CD1c-positive myeloid dendritic cell (primary cell): Measurements from ENCODE around the gene NACAD.
"Not testable (repeated sequence)": the region's sequence is repeated elsewhere in the genome, so short reads cannot be mapped to it uniquely, and the experiment has no call there.

ENCODE experiments used
- DNase-seq: peaks from one replicate; pipeline ENCODE4 v3.0.0-alpha.2; 2016; ENCODE audit errors: extremely low spot score

The NACAD gene

GRCh38 chr7:45114257-45114656 lies 25.5 kb upstream of the NACAD start:
- DNase-seq, result not testable (repeated sequence)

DNA sequence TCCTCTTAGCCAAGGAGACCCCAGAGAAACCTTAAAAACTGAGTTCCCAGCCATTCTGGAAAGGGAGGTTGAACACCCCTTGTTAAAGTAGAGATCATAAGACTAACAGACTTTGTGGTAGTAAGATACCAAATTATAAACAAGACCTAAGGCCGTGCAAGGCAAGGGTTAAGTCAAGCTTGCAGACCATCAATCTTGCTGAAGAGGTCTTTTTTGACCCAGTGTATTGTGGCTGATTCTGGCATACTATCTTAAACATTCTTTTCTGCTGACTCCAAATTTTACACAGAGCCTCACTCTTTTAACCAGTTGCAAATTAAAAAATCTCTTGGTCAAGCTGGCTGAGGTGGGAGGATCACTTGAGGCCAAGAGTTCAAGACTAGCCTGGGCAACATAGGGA lies 23.9 kb upstream of the NACAD start:
- DNase-seq, result no peak

DNA sequence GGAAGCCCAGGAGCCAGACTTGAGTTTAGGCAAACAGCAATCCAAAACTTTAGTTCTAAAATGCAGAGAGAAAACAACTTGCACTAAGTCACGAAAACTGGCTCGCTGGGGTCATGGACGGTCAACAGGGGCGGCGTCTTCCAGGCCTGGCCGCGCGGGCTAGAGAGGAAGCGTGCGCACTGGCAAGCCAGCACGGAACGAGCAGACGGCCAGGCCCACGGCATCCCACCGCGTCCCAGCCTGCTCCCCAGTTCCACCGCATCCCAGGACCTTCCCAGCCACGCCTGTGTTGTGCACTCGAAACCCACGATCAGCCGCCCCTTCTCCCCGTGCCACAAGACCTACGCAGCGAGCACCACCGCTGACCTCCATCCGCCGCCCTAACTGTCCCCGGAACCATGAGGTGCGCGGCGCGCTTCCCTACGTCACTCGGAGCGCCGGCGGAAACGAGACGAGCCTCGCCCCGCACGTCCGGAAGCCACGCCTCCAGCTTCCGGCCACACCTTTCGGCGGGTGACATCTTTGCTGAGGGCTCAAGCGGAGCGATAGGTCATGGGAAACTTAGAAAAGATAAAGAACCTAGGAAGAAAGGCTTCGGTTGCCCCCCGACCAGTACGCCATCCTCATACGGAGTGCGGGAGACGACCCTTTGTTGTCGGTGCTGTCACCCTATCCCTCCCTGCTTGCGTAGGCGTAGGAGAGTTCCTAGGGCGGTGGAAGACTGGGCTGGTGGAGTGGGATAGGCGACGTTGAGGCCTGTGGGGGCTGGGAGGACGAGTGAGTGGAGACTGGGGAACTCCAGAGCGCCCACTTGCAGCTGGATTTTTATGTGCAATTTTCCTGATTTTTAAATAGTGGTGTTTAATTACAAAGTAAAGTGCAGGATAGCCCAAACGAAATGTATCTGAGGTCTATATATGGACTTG lies 22.8 kb upstream of the NACAD start, which contains the start of gene TBRG4:
Gene TBRG4, minus strand, starts transcription at position 400 of the 926 bp plus-strand sequence. CDS start 2,460 bp downstream, outside the sequence.
- DNase-seq, result peak; percentile 99

- DNase-seq, result no peak
Observed at GRCh38 chr7:45108863-45109262, 20.1 kb upstream of the NACAD start.

- no peak for DNase-seq
Observed at GRCh38 chr7:45107356-45107755, 18.6 kb upstream of the NACAD start.

DNA sequence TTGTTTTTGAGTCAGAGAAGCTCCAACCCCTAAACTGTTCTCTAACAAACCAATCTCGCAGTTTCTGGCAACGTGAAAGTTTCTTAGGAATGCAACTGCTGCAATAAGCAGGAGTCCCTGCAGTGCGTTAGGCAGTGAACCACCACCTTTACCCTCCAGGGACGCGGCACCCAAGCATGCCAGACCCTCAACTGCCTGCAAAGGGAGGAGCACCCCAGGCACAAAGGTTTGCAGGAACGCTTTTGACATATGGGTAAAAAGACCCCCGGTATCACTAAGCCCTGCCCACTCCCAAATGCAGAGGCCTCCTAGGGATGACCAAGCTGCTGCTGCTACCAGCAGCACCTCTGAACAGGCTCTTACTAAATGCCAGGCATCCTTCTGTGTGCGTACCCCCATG lies 18.1 kb upstream of the NACAD start:
- no peak for DNase-seq

DNA sequence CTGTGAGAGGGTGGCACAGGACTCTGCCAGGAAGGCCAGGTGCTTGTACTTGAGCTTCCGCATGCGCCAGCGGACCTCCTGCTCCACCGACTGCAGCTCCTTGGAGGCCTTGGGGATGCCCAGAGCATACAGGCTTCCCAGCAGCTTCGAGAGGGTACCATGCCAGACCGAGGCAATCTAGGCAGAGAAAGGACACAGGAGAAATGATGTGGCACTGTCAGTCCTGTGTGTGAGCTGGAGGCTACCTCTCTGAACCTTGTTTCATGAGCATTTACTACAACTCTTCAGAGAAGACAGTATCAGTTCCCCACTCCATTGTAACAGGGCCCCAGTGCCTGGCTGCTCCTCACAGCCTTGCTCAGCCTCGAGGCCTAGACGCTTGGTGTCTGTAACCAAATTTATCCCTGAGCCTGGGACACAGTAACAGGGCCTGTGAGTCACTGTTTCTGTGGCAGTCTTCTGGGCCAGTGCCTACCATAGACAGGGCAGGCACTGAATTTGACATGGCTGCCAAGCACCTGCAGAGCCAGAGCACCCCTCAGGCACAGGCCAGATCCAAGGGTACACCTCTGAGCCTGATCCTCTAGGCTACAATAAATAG lies 16.9 kb upstream of the NACAD start:
- no peak for DNase-seq

GRCh38 chr7:45104844-45105587 lies 16.2 kb upstream of the NACAD start:
- DNase-seq, result no peak

DNA sequence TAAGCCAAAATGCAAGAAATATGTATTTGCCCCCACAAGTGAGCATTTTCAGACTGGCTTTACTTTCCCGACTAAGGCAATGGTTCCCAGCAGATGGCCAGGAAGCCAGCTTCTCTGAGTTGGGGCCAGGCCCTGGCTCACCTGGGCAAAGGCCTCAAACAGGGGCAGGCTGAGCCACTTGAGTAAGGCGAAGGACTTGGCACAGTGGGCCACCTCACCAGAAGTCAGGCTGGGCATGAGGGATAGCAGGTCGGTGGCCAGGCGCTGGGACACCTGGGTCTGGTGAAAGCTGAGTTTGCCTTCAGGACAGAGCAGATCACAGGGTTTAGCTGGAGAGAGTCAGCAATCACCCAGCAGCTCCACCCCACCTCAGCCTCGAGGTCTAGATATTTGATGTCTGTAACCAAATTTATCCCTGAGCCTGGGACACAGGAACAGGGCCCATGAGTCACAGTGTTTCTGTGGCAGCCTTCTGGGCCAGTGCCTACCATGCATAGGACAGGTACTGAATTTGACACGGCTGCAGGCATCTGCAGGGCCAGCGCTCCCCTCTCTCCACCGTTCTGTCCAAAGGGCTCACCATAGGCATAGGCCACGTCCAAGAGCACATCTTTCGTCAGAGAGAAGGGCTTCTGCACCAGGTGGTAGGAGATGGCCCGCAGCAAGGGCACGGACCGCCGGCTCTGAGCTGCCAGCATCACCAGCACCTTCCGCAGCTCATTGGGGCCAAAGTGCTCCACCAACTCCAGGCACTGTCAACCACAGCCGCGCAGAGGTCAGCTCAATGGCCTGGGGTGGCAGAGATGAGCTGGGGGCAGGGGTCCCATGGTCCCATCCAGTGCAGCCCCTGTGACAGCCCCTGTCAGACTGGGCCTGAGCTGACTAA lies 15.4 kb upstream of the NACAD start:
- DNase-seq, result no peak

DNA sequence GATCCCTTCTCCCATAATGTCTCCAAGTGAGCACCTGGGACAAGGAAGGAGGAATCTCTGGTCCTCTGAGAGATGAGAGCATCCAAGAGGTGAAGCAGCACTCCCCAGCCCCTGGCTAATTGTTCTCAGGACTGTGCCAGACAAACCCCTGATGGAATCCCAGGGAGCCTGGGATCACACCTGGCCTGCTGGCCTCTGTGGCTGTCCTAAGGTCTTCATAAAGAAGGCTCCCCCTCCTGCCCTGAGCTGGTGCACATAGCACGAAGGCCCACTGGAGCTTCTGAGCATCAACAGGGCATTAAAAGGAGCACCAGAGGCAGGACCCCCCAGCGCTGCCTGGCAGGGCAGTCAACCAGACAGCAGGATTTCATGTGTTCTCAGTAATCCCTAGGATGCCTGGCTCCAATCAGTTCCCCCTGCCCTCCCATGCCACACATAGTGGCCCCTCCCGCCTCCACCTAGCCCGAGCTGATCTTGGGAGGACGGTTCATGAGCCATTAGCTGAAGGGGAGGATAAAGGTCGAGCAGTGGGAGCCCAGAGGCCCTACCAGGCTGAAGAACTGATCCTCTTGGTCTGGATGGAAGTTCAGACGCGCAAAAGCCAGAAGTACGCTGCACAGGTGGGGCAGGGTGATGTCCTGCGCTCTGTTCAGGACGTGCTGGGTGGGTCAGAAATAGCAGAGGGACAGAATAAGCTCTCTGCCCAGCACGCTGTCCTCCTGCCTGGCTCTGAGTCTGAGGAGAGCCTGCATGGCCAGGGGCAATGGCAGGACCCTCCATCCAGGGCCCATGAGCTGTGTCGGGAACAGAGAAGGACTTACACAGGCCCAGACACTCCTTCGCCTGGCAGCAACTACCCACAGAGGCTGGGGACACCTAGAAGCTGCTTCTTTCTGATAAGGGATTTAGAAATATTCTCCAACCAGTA lies 14.3 kb upstream of the NACAD start:
- no peak for DNase-seq

GRCh38 chr7:45101748-45102147 lies 13.0 kb upstream of the NACAD start:
- DNase-seq, result no peak

GRCh38 chr7:45100761-45101480 lies 12.2 kb upstream of the NACAD start:
- DNase-seq, result no peak

GRCh38 chr7:45099891-45100760 lies 11.4 kb upstream of the NACAD start:
- no peak for DNase-seq

GRCh38 chr7:45098983-45099839 lies 10.4 kb upstream of the NACAD start:
- no peak for DNase-seq

DNA sequence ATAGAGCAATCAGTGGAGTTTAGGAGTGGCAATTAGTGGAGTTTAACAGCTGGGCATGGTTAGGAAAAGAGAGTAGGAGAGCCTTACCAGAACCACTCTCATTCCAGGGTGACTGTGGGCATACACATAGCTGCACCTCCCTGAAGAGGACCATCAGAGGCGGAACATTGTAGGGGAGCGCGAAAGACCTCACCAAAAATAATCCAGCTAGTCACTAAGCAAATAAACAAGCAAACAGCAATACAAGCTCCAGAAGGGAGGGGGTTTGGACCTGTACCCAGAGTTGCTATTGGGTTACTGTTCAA lies 4.1 kb upstream of the NACAD start:
- no peak for DNase-seq

DNA sequence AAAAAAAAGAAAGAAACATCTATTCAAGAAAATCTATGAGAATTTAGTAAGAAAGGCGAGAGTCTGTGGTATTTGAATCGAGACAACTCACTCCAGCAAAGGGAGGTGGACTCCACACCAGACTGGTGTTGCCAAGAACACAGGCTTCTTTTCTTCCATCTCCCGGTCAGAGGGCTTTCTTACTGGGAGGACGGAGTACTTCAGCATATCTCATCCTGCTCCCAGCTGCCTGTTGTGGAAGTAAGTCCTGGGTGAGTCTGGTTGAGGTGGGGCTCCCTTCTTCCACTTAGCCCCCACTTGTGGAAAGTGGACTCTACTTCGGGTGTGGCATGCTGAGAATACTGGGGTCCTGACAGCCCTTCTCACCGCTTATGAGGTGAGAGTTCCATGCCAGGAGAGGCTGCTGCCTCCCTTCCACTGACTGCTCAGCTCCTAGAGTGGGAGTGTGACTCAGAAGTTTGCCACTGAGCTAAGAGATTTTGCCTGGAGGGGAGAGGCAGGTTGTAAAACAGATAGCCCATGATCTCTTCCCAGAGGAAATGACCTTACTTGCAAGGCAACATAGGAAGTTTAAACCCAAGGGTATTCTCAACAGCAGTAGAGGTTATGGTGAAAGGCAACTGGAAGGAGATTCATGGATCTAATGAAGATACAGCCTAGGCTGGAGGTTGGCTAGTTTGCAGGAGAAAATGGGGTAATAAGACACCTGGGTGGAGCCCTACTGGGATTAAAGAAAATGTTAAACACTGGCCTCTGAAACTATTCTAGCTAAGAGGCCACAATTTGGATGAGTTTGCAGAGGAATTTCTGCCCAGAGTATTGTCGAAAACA lies 3.5 kb upstream of the NACAD start:
- no peak for DNase-seq

DNA sequence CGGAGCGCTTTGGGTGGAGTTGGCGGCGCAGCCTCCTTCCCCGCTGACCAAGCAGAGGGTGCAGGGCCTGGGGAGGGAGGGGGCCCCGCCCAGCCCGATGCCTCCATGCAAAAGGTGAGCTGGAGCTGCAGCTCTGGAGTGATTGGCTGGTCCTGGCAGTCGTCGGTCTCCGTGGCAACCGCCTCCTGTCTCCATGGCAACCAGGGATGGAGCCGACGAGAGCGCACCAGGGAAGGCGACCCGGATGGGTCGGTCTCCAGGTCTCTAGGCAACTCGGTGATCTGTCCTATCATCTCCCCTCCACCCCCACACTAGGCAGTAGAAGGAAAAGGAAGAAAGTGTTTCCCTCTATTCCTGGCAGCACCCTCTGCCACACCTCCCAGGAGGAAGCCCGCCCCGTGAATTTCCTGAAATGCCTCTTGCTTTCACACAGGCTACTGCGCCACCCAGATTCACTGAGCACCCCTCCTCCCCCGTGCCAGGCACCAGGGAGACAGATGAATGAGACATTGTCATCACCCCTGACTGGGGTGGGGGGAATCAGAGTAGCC lies 647 bp upstream of the NACAD start:
- peak; percentile 36 for DNase-seq
